Epithelial cell of umbilical artery (primary cell): ENCODE results near the gene TTC7B. TPM values are rescaled to one million over a fixed set of nuclear protein-coding genes. Genes with fewer than 3 reads are reported as not detected.

Experiments
- total RNA-seq: library from RNA; depleted of rRNA; stranded (reverse); fragments of >200 nt; gene quantifications from 2 replicates; pipeline ENCODE4 v1.2.3, GENCODE V29; 2014

TTC7B gene
- 11.7 and 19.8 TPM in 2 replicates for total RNA-seq

DNA sequence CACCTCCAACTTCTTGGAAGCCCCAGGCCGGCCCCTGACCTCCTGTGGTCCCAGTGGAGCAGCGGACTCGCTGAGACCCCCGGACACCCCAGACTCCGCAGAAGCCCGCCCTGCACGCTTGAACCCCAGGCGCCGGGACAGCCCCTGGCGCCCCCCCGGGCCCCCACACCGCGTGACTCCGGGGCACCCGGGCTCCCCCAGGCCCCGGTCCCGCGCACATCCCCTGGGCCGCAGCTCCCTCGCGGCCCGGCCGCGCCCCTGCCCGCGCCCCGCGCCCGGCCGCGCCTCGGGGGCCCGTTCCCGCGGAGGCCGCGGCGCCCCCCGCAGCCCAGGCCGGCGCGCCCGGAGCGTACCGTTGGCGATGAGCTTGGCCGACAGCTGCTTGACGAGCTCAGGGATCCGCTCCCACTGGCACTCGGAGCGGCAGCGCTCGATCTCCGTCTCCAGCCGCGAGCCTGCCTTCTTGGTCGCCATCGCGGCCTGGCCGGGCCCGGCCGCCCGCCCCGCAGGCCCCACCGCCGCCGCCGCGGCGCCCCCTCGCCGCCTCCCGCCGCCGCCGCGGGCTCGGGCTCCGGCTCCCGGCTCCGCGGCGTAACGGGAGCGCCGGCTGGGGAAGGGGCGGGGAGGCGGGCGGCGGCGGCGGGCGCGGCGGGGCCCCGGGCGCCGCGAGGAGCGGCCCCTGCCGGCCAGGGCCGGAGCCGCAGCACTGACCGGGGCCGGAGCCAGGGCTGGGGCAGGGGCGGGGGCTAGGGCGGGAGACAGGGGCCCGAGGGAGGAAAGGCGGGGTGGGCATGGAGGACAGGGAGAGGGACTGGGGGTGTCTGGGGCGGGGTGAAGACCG lies at the start of gene TTC7B:
Gene TTC7B, minus strand, starts transcription at position 609 of the 841 bp plus-strand sequence. Its CDS starts 135 bp downstream, at position 474.

Other genes with a start within 250 kb of the TTC7B start
- gene RPS6KA5, start 244.2 kb upstream of the TTC7B start, total RNA-seq = 3.6 and 10.6 TPM in 2 replicates